HEK293 (cell line): ENCODE results near the gene KIAA1328.

Experiments
- CTCF ChIA-PET: fragments of 350-600 bp; formaldehyde crosslinking; extraction: SDS; loops from one replicate; lab custom pipeline; 2021; ENCODE audit warnings: antibody characterized with exemption; lab: Yijun Ruan, JAX
- POLR2A ChIA-PET: fragments of 300-600 bp; formaldehyde crosslinking; extraction: SDS; loops from one replicate; lab custom pipeline; 2020; ENCODE audit warnings: antibody characterized with exemption, inconsistent platforms; lab: Yijun Ruan, JAX
- H3K27ac ChIP-seq: fragments of 200-500 bp; sonication (Bioruptor generic); 2 replicates; pipeline ENCODE4 v1.5.1; 2014; ENCODE audit warnings: low read depth, low read length, control low read depth, inconsistent platforms; ENCODE audit errors: extremely low read depth
- H3K36me3 ChIP-seq, 2 experiments: fragments of 200-500 bp in 1 of 2; sonication (Bioruptor generic) in 1 of 2; 1 replicate in 1 of 2; 2 replicates in 1 of 2; pipeline ENCODE4 v1.5.1; 2014 to 2017; ENCODE audit warnings: inconsistent platforms in 2 of 2, low read length in 2 of 2; ENCODE audit not compliant: control insufficient read depth in 2 of 2, insufficient read depth in 1 of 2
- H3K4me1 ChIP-seq: fragments of 200-500 bp; sonication (Bioruptor generic); 2 replicates; pipeline ENCODE4 v1.5.1; 2014; ENCODE audit warnings: mild to moderate bottlenecking, low read length, inconsistent platforms; ENCODE audit not compliant: control insufficient read depth, insufficient read depth
- H3K4me3 ChIP-seq: 2 replicates; pipeline ENCODE4 v1.5.1; 2011; ENCODE audit warnings: low read depth, mild to moderate bottlenecking, control low read depth, low read length, moderate library complexity
- H3K9me3 ChIP-seq: fragments of 200-500 bp; sonication (Bioruptor generic); 2 replicates; pipeline ENCODE4 v1.5.1; 2014; ENCODE audit warnings: low read depth, low read length, inconsistent platforms; ENCODE audit not compliant: control insufficient read depth, insufficient read depth
- OVOL3 ChIP-seq: fragments of 450-650 bp; formaldehyde crosslinking; IDR thresholded peaks from 2 replicates; pipeline ENCODE4 v1.5.1; 2016; ENCODE audit warnings: missing biosample characterization, missing genetic modification characterization
- SCRT1 ChIP-seq: fragments of 450-650 bp; formaldehyde crosslinking; IDR thresholded peaks from 2 replicates; pipeline ENCODE4 v1.5.1; 2016; ENCODE audit warnings: missing biosample characterization, missing genetic modification characterization, borderline replicate concordance
- ZNF138 ChIP-seq: fragments of 450-650 bp; formaldehyde crosslinking; IDR thresholded peaks from 2 replicates; pipeline ENCODE4 v1.5.1; 2016; ENCODE audit warnings: missing biosample characterization, missing genetic modification characterization, borderline replicate concordance
- ZNF426 ChIP-seq: fragments of 450-650 bp; formaldehyde crosslinking; IDR thresholded peaks from 2 replicates; pipeline ENCODE4 v1.5.1; 2017; ENCODE audit warnings: missing biosample characterization, missing genetic modification characterization, mild to moderate bottlenecking, inconsistent platforms, moderate library complexity
- ZNF48 ChIP-seq: fragments of 450-650 bp; formaldehyde crosslinking; IDR thresholded peaks from 2 replicates; pipeline ENCODE4 v1.5.1; 2016; ENCODE audit warnings: missing biosample characterization, missing genetic modification characterization
- ZNF600 ChIP-seq: fragments of 450-650 bp; formaldehyde crosslinking; IDR thresholded peaks from 2 replicates; pipeline ENCODE4 v1.5.1; 2016; ENCODE audit warnings: missing biosample characterization, missing genetic modification characterization
- ZNF629 ChIP-seq: fragments of 450-650 bp; formaldehyde crosslinking; IDR thresholded peaks from 2 replicates; pipeline ENCODE4 v1.5.1; 2017; ENCODE audit warnings: missing biosample characterization, missing genetic modification characterization
- ZNF654 ChIP-seq: fragments of 450-650 bp; formaldehyde crosslinking; IDR thresholded peaks from 2 replicates; pipeline ENCODE4 v1.5.1; 2016; ENCODE audit warnings: low read depth, missing biosample characterization, missing genetic modification characterization
- ZNF660 ChIP-seq: fragments of 450-650 bp; IDR thresholded peaks from 2 replicates; pipeline ENCODE4 v1.5.1; 2018; ENCODE audit warnings: missing biosample characterization, mild to moderate bottlenecking, missing genetic modification characterization
- ZNF707 ChIP-seq: fragments of 450-650 bp; formaldehyde crosslinking; IDR thresholded peaks from 2 replicates; pipeline ENCODE4 v1.5.1; 2016; ENCODE audit warnings: missing biosample characterization, missing genetic modification characterization
- ZNF777 ChIP-seq: fragments of 450-650 bp; formaldehyde crosslinking; IDR thresholded peaks from 2 replicates; pipeline ENCODE4 v1.5.1; 2017; ENCODE audit warnings: missing biosample characterization, missing genetic modification characterization, borderline replicate concordance
- ZNF837 ChIP-seq: fragments of 450-650 bp; formaldehyde crosslinking; IDR thresholded peaks from 2 replicates; pipeline ENCODE4 v1.5.1; 2016; ENCODE audit warnings: missing biosample characterization, missing genetic modification characterization
- TF ChIP-seq, protein P1 (sequence below): fragments of 450-650 bp; formaldehyde crosslinking; IDR thresholded peaks from 2 replicates; pipeline ENCODE4 v1.5.1; 2017; ENCODE audit warnings: missing biosample characterization, mild to moderate bottlenecking, missing genetic modification characterization, moderate library complexity
- TF ChIP-seq, protein P2 (sequence below): fragments of 450-650 bp; formaldehyde crosslinking; IDR thresholded peaks from 2 replicates; pipeline ENCODE4 v1.5.1; 2016; ENCODE audit warnings: missing biosample characterization, missing genetic modification characterization
- TF ChIP-seq, protein P3 (sequence below): fragments of 450-650 bp; formaldehyde crosslinking; IDR thresholded peaks from 2 replicates; pipeline ENCODE4 v1.5.1; 2016; ENCODE audit warnings: missing biosample characterization, missing genetic modification characterization
- TF ChIP-seq, protein P4 (sequence below): fragments of 450-650 bp; formaldehyde crosslinking; IDR thresholded peaks from 2 replicates; pipeline ENCODE4 v1.5.1; 2017; ENCODE audit warnings: missing biosample characterization, missing genetic modification characterization
- TF ChIP-seq, protein P5 (sequence below): fragments of 450-650 bp; formaldehyde crosslinking; IDR thresholded peaks from 2 replicates; pipeline ENCODE4 v1.5.1; 2016; ENCODE audit warnings: missing biosample characterization, missing genetic modification characterization, borderline replicate concordance
- TF ChIP-seq, protein P6 (sequence below): fragments of 450-650 bp; formaldehyde crosslinking; IDR thresholded peaks from 2 replicates; pipeline ENCODE4 v1.5.0; 2017; ENCODE audit warnings: missing biosample characterization, missing genetic modification characterization, borderline replicate concordance

KIAA1328 gene

DNA sequence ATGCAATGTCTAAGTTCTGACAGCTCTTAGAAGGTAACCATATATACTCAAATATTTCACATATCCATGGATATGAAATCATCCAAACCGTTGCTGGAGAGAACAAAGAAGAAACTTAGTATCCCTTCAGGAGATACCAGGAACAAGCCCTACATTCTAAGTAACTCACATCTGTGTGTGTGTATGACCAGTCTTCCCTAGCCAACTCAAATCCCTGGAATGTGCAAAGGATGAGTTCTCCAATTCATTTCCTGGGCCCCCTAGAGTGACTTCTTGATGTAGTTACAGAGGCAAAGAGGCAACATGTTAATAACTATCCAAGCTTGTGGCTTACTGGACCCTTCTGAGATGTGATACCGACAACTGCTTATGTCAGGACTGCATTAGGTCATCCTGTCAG is 20.2 kb upstream of the KIAA1328 start (continued):
- TF ChIP-seq, protein P1, sequence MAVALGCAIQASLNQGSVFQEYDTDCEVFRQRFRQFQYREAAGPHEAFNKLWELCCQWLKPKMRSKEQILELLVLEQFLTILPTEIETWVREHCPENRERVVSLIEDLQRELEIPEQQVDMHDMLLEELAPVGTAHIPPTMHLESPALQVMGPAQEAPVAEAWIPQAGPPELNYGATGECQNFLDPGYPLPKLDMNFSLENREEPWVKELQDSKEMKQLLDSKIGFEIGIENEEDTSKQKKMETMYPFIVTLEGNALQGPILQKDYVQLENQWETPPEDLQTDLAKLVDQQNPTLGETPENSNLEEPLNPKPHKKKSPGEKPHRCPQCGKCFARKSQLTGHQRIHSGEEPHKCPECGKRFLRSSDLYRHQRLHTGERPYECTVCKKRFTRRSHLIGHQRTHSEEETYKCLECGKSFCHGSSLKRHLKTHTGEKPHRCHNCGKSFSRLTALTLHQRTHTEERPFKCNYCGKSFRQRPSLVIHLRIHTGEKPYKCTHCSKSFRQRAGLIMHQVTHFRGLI, result no peak
- TF ChIP-seq, protein P2, sequence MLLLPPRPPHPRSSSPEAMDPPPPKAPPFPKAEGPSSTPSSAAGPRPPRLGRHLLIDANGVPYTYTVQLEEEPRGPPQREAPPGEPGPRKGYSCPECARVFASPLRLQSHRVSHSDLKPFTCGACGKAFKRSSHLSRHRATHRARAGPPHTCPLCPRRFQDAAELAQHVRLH (tag by site-specific recombination), result no peak
- TF ChIP-seq OVOL3 (tag by site-specific recombination), result no peak
- TF ChIP-seq, all 188 proteins: peak for 0

DNA sequence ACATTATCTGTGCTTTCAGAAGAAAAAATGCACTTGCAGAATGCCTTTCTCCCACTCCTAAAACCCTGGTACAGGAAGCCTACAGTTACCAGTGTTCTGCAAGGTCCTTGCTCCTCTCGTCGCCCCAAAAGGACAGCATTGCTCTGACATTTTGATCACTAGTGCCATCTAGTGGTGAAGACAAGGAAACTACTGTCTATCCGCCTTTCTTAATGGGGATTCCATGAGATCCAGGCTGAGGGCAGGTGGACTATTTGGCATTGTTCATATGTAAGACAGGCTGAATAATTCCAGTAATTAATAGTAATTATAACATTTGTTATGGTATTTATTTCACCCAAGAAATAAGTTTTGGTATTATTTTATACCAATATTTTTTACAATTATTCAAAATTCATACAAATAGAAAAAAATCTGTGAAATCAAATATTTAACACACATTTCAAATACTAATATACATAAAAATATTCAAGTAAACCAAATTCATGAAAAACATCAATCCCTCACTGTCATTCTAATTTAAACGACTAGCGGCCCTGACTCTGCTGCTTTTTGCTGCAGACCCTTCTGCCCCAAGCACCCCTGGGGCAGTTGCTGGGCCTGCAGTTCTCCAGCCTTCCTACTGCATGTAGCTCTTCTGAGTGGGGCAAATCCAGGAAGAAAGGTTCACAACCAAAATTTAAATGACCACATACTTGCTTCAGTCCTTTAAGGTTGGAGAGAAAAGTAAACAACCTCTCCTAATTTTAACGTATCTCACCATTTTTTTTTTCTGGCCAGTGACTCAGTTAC is 19.1 kb upstream of the KIAA1328 start:
- 0 out of 2 replicates have a peak, but pooled peaks cover under 1% of the 10 kb centered on the region for H3K4me1 ChIP-seq
- H3K36me3 ChIP-seq, result peaks cover 0 to 80% of the 10 kb centered on the region in 2 experiments; a peak in 2 of 3 replicates
- CTCF ChIA-PET, result interaction anchor here (0.6 to 2.8 kb wide), 19 partner anchors 9 to 1941 kb away, joined by 3 to 11 read pairs (median 4); no protein-coding TSS in a partner anchor
- no peak overlapping the region for H3K27ac ChIP-seq
- TF ChIP-seq ZNF600 (tag by site-specific recombination) (0 out of 2 replicates have a peak, but pooled peaks have one; percentile 25), ZNF426 (tag by site-specific recombination) (no peak), ZNF654 (tag by site-specific recombination) (peak; percentile 63), ZNF660 (0 out of 2 replicates have a peak, but pooled peaks have one; percentile 26)
- TF ChIP-seq, protein P3, sequence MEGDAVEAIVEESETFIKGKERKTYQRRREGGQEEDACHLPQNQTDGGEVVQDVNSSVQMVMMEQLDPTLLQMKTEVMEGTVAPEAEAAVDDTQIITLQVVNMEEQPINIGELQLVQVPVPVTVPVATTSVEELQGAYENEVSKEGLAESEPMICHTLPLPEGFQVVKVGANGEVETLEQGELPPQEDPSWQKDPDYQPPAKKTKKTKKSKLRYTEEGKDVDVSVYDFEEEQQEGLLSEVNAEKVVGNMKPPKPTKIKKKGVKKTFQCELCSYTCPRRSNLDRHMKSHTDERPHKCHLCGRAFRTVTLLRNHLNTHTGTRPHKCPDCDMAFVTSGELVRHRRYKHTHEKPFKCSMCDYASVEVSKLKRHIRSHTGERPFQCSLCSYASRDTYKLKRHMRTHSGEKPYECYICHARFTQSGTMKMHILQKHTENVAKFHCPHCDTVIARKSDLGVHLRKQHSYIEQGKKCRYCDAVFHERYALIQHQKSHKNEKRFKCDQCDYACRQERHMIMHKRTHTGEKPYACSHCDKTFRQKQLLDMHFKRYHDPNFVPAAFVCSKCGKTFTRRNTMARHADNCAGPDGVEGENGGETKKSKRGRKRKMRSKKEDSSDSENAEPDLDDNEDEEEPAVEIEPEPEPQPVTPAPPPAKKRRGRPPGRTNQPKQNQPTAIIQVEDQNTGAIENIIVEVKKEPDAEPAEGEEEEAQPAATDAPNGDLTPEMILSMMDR, result peak; percentile 55; the same call in 1 of the 2 replicates
- H3K4me3 ChIP-seq, result no peak overlapping the region
- no peaks in the 10 kb centered on the region for H3K9me3 ChIP-seq
- POLR2A ChIA-PET, result no interaction called here

DNA sequence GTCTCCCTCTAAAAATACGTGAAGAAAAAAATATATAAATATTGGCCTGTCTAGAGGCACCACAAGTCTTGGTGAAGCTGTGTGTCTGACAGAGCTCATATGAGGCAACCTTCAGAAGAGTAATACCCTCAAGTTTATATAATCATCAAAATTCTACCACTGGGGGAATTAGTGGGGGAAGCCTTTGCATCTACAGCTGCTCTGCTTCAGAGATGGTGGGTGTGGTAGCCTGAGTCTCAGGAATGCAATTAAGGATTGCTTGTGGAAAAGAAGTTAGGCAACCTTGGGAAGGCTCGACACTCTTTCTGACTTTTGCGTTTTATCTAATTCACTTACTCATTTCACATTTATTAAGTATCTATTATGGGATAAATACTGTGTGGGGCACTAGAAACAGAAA is 17.5 kb upstream of the KIAA1328 start:
- H3K27ac ChIP-seq, result no peak overlapping the region
- TF ChIP-seq, protein P4, sequence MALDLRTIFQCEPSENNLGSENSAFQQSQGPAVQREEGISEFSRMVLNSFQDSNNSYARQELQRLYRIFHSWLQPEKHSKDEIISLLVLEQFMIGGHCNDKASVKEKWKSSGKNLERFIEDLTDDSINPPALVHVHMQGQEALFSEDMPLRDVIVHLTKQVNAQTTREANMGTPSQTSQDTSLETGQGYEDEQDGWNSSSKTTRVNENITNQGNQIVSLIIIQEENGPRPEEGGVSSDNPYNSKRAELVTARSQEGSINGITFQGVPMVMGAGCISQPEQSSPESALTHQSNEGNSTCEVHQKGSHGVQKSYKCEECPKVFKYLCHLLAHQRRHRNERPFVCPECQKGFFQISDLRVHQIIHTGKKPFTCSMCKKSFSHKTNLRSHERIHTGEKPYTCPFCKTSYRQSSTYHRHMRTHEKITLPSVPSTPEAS (tag by site-specific recombination), result no peak
- TF ChIP-seq, protein P5, sequence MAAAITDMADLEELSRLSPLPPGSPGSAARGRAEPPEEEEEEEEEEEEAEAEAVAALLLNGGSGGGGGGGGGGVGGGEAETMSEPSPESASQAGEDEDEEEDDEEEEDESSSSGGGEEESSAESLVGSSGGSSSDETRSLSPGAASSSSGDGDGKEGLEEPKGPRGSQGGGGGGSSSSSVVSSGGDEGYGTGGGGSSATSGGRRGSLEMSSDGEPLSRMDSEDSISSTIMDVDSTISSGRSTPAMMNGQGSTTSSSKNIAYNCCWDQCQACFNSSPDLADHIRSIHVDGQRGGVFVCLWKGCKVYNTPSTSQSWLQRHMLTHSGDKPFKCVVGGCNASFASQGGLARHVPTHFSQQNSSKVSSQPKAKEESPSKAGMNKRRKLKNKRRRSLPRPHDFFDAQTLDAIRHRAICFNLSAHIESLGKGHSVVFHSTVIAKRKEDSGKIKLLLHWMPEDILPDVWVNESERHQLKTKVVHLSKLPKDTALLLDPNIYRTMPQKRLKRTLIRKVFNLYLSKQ (tag by site-specific recombination), result no peak
- TF ChIP-seq ZNF629 (tag by site-specific recombination) (no peak), ZNF48 (tag by site-specific recombination) (no peak), ZNF777 (no peak), ZNF707 (tag by site-specific recombination) (no peak), ZNF837 (tag by site-specific recombination) (no peak), ZNF654 (tag by site-specific recombination) (no peak), ZNF138 (tag by site-specific recombination) (no peak), SCRT1 (tag by site-specific recombination) (no peak)
- TF ChIP-seq, protein P6, sequence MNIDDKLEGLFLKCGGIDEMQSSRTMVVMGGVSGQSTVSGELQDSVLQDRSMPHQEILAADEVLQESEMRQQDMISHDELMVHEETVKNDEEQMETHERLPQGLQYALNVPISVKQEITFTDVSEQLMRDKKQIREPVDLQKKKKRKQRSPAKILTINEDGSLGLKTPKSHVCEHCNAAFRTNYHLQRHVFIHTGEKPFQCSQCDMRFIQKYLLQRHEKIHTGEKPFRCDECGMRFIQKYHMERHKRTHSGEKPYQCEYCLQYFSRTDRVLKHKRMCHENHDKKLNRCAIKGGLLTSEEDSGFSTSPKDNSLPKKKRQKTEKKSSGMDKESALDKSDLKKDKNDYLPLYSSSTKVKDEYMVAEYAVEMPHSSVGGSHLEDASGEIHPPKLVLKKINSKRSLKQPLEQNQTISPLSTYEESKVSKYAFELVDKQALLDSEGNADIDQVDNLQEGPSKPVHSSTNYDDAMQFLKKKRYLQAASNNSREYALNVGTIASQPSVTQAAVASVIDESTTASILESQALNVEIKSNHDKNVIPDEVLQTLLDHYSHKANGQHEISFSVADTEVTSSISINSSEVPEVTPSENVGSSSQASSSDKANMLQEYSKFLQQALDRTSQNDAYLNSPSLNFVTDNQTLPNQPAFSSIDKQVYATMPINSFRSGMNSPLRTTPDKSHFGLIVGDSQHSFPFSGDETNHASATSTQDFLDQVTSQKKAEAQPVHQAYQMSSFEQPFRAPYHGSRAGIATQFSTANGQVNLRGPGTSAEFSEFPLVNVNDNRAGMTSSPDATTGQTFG (tag by site-specific recombination), result no peak
- H3K4me1 ChIP-seq, result peaks cover 7% of the 10 kb centered on the region; the same call in 1 of the 2 replicates
- H3K4me3 ChIP-seq, result no peak overlapping the region
- H3K9me3 ChIP-seq, result no peaks in the 10 kb centered on the region
- H3K36me3 ChIP-seq, result peaks cover 0 to 67% of the 10 kb centered on the region in 2 experiments; a peak in 2 of 3 replicates
- CTCF ChIA-PET, result interaction anchor here (0.5 to 1.8 kb wide), 4 partner anchors 8 to 78 kb away, joined by 3 to 11 read pairs (median 3); no protein-coding TSS in a partner anchor
- POLR2A ChIA-PET, result no interaction called here
